AG04449 (cell line): ENCODE measurements around the gene COX6B1.
A peak's percentile ranks its signal among the peaks of the same experiment; 100 is the strongest.

Experiments used
- CTCF ChIA-PET: fragments of 350-600 bp; formaldehyde crosslinking; extraction: SDS; loops from one replicate; lab custom pipeline; 2021; ENCODE audit warnings: antibody characterized with exemption; lab: Yijun Ruan, JAX
- POLR2A ChIA-PET: fragments of 400-600, 350-600 bp; formaldehyde crosslinking; extraction: SDS; loops from one replicate; lab custom pipeline; 2020; ENCODE audit warnings: antibody characterized with exemption, inconsistent platforms; lab: Yijun Ruan, JAX
- DNase-seq: peaks from one replicate; pipeline ENCODE4 v3.0.0-alpha.2; 2010; ENCODE audit warnings: low read depth, low spot score
- H3K4me3 ChIP-seq: 2 replicates; pipeline ENCODE4 v1.5.1; 2011; ENCODE audit warnings: low read depth, mild to moderate bottlenecking, control low read depth, low read length
- CTCF ChIP-seq: IDR thresholded peaks from one replicate; pipeline ENCODE4 v1.5.1; 2011; ENCODE audit warnings: mild to moderate bottlenecking, moderate library complexity, low read length, control low read depth, inconsistent platforms; ENCODE audit not compliant: insufficient read depth; ENCODE audit errors: missing control alignments

Gene COX6B1

GRCh38 chr19:35628565-35629331 is 19.4 kb upstream of the COX6B1 start, which contains the start of gene RBM42:
RBM42 (plus strand) TSS chr19:35629036; CDS start chr19:35629154, 118 bp downstream.
- ChIA-PET CTCF (no interaction called here), POLR2A (no interaction called here)
- TF ChIP-seq CTCF, result no peak
- peak; percentile 94 for DNase-seq
- H3K4me3 ChIP-seq, result peak within 1 kb of the TSS; percentile 98

GRCh38 chr19:35629332-35629633 is 18.8 kb upstream of the COX6B1 start:
- no peak for TF ChIP-seq CTCF
- H3K4me3 ChIP-seq, result peak overlapping the region; percentile 98
- ChIA-PET CTCF (no interaction called here), POLR2A (no interaction called here)
- no peak for DNase-seq

GRCh38 chr19:35633727-35634440 is 14.2 kb upstream of the COX6B1 start:
- H3K4me3 ChIP-seq, result no peak overlapping the region
- TF ChIP-seq CTCF, result no peak
- ChIA-PET CTCF (no interaction called here), POLR2A (no interaction called here)
- no peak for DNase-seq

GRCh38 chr19:35636651-35637050 is 11.5 kb upstream of the COX6B1 start:
- CTCF ChIA-PET, result no interaction called here
- POLR2A ChIA-PET, result interaction anchor here (0.8 kb wide), 1 partner anchor 12 kb away, joined by 3 read pairs; no protein-coding TSS in a partner anchor

GRCh38 chr19:35637165-35637564 is 11.0 kb upstream of the COX6B1 start:
- ChIA-PET CTCF (interaction anchor here (1.0 kb wide), 1 partner anchor 89 kb away, joined by 3 read pairs; no protein-coding TSS in a partner anchor), POLR2A (no interaction called here)
- DNase-seq, result no peak
- H3K4me3 ChIP-seq, result no peak overlapping the region
- TF ChIP-seq CTCF, result no peak

More at GRCh38 chr19:35636651-35637050, 11.5 kb upstream of the COX6B1 start:
- TF ChIP-seq CTCF, result no peak
- no peak overlapping the region for H3K4me3 ChIP-seq
- no peak for DNase-seq

- no peak overlapping the region for H3K4me3 ChIP-seq
- TF ChIP-seq CTCF, result no peak
- ChIA-PET CTCF (no interaction called here), POLR2A (no interaction called here)
- no peak for DNase-seq
These were observed 8.8 kb upstream of the COX6B1 start for GRCh38 chr19:35639321-35639639.
